ENCODE data around the gene CAMK1D. TPM values are rescaled to one million over a fixed set of nuclear protein-coding genes. Genes with fewer than 3 reads are reported as not detected.
"Not testable (repeated sequence)": the region's sequence is repeated elsewhere in the genome, so short reads cannot be mapped to it uniquely, and the experiment has no call there.

CAMK1D gene
- total RNA-seq, 2 experiments from 2014 or later = 11.9 to 15.4 TPM

DNA sequence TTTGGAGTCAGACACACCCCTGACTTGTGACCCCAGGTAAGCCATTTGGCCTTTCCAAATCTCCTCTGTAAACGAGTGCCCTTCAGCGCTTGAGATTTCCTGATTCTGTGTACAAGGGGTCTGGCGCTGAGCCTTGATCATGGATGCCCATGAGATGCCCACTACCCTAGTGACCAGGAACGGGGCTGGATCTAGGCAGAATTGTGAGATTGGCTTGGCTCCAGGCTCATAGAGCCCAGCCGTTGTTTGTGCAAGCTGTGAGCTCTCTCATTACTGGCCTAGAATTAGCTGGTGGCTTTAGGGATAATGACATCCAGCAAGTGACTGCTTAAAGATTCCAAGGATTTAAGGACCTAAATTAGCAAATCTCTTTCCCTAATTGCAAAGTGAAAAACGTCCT lies 84.9 kb downstream of the CAMK1D start:
- no peaks in the 10 kb centered on the region for H3K27me3 Mint-ChIP-seq
- peaks cover 5% of the 10 kb centered on the region for H3K4me1 Mint-ChIP-seq
- H3K4me3 Mint-ChIP-seq = no peak overlapping the region
- no peak overlapping the region for H3K27ac Mint-ChIP-seq
- no peak for DNase-seq
- peaks cover 8% of the 10 kb centered on the region for H3K36me3 Mint-ChIP-seq
- H3K9me3 Mint-ChIP-seq = peaks cover 8% of the 10 kb centered on the region

DNA sequence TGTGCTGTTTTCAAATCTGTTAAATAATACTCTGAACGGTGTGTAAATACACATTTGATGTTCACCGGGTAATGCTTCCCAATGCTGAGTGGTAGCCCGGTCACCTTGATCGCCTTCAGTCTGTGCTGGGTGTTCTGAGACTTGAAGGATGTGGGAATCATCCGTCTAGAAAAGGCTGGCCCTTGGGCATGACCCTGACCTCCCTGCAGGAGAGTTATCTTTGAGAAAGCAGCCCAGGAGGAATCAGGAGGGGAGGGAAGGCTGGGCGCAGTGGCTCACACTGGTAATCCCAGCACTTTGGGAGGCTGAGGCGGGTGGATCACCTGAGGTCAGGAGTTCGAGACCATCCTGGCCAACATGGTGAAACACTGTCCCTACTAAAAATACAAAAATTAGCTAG lies 85.3 kb downstream of the CAMK1D start:
- not testable (repeated sequence) for H3K4me3 Mint-ChIP-seq, H3K27ac Mint-ChIP-seq
- H3K9me3 Mint-ChIP-seq = peaks cover 12% of the 10 kb centered on the region

DNA sequence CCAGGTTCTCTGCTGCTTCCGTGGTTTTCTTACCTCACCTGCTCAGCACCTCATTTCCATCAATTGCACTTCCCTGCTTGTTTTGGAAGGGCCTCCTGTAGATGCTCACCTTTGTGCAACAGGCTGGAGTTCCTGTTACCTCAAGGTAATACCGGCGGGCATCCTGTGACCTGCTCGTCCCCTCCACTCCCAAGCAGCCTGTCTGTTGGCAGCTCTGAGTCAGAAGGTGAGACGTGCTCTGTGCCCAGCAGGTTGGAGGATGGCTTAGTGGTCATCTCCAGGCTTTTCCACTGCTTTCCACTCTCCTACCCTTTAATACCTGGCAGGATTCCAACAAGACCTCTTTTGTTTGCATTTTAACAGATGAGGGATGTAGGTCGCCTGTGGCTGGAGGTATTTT lies 86.0 kb downstream of the CAMK1D start:
- Mint-ChIP-seq H3K4me3 (no peak overlapping the region), H3K36me3 (peaks cover 15% of the 10 kb centered on the region), H3K9me3 (peaks cover 15% of the 10 kb centered on the region), H3K27me3 (no peaks in the 10 kb centered on the region), H3K4me1 (peaks cover 5% of the 10 kb centered on the region), H3K27ac (no peak overlapping the region)
- no peak for DNase-seq

More for the DNA sequence above, 85.3 kb downstream of the CAMK1D start:
- H3K36me3 Mint-ChIP-seq = peaks cover 12% of the 10 kb centered on the region
- H3K27me3 Mint-ChIP-seq, DNase-seq, H3K4me1 Mint-ChIP-seq: not testable (repeated sequence)

DNA sequence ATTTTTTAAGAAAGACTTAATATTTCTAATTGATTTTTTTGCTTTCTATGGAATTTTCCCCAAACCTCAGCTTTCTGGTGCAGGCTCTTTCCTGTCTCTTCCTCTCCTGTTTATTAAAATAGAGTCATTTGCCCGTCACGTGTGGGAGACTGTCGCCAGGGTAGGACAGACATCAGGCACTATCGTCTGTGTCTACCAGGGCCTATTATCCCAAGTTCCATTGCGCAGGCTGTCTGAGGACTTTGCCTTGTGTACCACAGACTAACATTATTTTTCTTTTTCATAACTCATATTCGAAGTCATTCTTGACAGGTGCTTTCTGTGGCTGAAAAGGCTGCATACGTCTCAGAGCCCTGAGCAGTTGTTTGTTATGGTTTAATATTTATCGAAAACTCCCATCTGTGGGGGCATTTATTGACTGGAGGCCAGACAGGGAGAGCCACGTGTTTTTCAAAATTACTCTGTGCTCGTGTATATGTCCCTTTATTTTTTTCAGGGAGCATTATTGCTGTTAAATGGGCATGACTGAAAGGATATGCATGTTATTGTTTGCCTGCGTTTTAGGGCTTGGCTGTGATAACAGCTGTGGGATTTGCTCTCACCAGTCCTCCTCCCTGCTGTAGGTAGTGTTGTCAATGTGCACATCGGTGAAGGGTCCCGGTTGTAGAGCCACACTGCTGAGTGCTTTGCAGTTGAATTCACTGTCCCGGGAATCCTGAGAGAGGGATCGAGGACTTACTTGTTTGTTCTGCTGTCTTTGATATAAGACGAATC lies 89.8 kb downstream of the CAMK1D start:
- peaks cover 18% of the 10 kb centered on the region for H3K9me3 Mint-ChIP-seq
- DNase-seq = no peak
- H3K4me1 Mint-ChIP-seq = peaks cover 3% of the 10 kb centered on the region
- H3K36me3 Mint-ChIP-seq = peaks cover 23% of the 10 kb centered on the region
- H3K4me3 Mint-ChIP-seq = no peak overlapping the region
- no peaks in the 10 kb centered on the region for H3K27me3 Mint-ChIP-seq
- no peak overlapping the region for H3K27ac Mint-ChIP-seq

DNA sequence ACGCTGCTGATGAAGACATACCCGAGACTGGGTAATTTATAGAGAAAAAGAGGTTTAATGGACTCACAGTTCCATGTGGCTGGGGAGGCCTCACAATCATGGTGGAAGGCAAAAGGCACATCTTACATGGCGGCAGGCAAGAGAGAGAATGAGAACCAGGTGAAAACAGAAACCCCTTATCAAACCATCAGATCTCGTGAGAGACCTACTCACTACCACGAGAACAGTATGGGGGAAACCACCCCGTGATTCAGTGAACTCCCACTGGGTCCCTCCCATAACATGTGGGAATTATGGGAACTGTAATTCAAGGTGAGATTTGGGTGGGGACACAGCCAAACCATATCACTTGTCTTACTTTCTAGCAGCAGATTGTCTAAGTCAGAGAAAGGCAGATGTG lies 90.4 kb downstream of the CAMK1D start:
- H3K4me1 Mint-ChIP-seq, DNase-seq, H3K27ac Mint-ChIP-seq, H3K4me3 Mint-ChIP-seq, H3K27me3 Mint-ChIP-seq: not testable (repeated sequence)
- H3K36me3 Mint-ChIP-seq = peaks cover 23% of the 10 kb centered on the region
- peaks cover 18% of the 10 kb centered on the region for H3K9me3 Mint-ChIP-seq

DNA sequence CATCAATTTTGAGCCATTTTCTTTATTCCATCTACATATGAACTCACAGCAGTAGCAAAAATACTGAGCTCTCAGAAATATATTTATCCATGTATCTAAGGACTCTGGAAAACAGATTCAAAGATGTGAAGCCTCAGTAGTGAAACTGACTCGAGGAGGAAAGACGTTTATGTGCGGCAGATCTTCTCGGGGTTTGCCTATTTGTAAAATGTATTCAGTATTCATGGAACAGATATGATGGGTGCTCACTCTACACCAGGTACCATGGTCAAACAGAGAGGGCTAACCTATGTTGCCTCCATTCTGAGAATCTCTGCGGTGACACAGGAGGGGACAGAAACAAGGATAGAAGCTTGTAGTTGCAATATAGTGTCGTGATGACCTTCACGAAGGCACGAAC lies 93.7 kb downstream of the CAMK1D start:
- Mint-ChIP-seq H3K27me3 (no peaks in the 10 kb centered on the region), H3K9me3 (peaks cover 21% of the 10 kb centered on the region)

DNA sequence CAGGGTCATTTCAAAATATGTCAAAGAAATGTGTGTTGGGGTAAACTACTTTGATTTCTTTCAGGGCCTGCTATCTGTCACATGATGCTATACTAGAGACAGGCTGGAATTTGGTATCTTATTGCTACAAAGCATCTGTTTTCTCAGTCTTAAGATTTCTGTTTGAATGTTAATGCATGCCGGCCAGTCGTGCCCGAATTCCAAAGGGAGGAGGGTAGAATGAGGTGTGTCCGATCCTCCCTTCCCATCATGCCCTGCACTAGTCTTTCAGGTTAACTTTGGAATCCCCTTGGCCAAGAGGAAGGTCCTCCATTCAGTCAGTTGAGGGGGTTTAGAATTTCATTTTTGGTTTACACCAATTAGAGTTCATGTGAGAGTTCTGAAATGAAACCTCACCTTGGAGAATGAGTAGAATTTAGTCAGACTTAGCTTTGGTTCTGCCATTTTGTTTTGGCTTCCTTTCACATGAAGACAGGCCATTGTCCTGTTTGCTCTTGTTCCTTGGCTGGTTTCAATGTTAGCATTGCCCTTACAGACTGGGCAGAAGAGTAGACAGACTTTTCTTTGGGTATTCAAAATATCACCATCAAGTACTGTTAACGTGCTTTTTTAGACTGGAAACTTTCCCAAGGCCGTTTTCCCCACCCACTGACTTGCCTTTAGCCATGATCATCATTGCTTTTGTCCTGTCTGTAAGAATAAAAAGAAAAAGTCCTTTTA lies 95.8 kb downstream of the CAMK1D start:
- no peak for DNase-seq
- Mint-ChIP-seq H3K27ac (no peak overlapping the region), H3K27me3 (no peaks in the 10 kb centered on the region), H3K9me3 (peaks cover 6% of the 10 kb centered on the region), H3K4me3 (no peak overlapping the region), H3K36me3 (peaks cover 22% of the 10 kb centered on the region), H3K4me1 (peaks cover 33% of the 10 kb centered on the region)

More for the DNA sequence above, 93.7 kb downstream of the CAMK1D start:
- H3K27ac Mint-ChIP-seq = no peak overlapping the region
- no peak overlapping the region for H3K4me3 Mint-ChIP-seq
- H3K36me3 Mint-ChIP-seq = peaks cover 31% of the 10 kb centered on the region
- H3K4me1 Mint-ChIP-seq = peaks cover 22% of the 10 kb centered on the region
- DNase-seq = no peak

DNA sequence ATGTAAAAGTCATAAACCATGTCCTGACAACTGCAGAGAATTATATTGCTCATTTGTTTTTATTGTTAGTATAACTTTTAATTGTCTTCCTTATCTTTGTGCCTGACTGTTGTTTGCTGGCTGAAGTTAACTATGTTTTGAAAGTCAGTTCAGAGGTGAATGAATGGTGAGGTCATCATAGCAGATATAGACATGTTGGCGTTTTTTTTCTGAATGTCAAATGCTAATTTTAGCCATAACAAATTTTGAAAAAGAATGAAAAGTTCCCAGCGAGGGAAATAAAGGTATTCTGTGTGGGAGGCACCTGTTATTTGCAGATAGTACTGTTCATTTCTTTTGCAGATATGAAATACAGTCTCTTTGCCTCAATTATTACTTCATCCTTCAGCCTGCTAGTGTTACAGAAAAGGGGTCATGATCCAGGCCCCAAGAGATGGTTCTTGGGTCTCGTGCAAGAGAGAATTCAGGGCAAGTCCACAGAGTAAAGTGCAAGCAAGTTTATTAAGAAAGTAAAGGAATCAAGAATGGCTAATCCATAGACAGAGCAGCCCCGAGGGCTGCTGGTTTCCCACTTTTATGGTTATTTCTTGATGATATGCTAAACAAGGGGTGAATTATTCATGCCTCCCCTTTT lies 96.5 kb downstream of the CAMK1D start:
- DNase-seq = no peak
- Mint-ChIP-seq H3K36me3 (peaks cover 22% of the 10 kb centered on the region), H3K4me3 (no peak overlapping the region), H3K9me3 (peaks cover 6% of the 10 kb centered on the region), H3K4me1 (peaks cover 33% of the 10 kb centered on the region), H3K27me3 (no peaks in the 10 kb centered on the region), H3K27ac (no peak overlapping the region)

DNA sequence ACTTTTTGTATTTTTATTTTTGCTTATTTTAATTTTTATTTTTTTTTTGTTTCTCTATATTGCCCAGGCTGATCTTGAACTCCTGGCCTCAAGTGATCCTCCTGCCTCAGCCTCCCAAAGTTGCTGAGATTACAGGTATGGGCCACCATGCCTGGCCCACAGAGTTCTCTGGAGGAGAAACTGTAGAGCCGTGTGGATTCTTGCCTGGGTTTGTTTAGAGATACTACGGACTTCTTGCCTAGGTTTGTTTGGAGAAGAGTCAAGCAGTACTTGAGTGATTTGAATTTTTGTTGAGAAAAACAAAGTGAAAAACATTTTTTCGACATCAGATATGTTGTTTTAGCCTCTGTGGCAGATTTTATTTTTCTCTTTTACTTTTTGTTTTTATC lies 99.0 kb downstream of the CAMK1D start:
- H3K4me3 Mint-ChIP-seq = peak overlapping the region; percentile 68
- DNase-seq = no peak
- H3K27me3 Mint-ChIP-seq = no peaks in the 10 kb centered on the region
- H3K9me3 Mint-ChIP-seq = peaks cover 3% of the 10 kb centered on the region
- H3K27ac Mint-ChIP-seq = peak overlapping the region; percentile 88
- peaks cover 36% of the 10 kb centered on the region for H3K4me1 Mint-ChIP-seq
- peaks cover 14% of the 10 kb centered on the region for H3K36me3 Mint-ChIP-seq

DNA sequence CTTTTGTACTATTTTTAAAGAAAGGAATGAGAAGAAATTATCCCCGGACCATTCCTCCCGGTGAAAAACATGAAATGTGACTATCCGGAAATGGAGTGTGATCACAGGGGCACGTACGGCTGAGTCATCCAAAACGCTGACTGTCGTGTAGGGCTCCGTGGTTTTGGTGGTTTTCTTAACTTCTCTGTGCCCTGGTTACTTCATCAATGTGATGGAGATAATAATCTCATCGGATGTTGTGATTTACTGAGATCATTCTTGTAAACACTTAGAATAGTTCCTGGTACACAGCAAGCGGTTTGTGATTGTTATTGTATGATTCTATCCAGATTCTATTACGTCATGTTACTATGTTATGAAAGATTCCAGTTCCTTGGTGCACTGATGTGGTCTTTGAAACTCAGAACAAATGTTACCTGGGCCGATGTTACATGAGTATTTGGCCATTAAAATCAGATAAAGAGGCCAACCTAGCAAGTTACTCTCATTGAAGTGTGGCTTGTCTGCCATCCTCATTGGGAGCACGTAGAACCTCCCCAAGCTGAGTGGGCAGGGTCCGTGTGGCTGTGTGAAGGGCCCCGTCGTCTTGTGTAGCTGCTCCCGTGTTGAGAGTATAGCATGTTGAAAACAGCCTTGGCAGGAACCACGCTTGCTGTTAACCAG lies 99.5 kb downstream of the CAMK1D start:
- Mint-ChIP-seq H3K27ac (peak overlapping the region; percentile 88), H3K27me3 (no peaks in the 10 kb centered on the region), H3K36me3 (peaks cover 14% of the 10 kb centered on the region), H3K4me1 (peaks cover 36% of the 10 kb centered on the region), H3K9me3 (peaks cover 2% of the 10 kb centered on the region), H3K4me3 (peak overlapping the region; percentile 68)
- DNase-seq = peak; percentile 69

DNA sequence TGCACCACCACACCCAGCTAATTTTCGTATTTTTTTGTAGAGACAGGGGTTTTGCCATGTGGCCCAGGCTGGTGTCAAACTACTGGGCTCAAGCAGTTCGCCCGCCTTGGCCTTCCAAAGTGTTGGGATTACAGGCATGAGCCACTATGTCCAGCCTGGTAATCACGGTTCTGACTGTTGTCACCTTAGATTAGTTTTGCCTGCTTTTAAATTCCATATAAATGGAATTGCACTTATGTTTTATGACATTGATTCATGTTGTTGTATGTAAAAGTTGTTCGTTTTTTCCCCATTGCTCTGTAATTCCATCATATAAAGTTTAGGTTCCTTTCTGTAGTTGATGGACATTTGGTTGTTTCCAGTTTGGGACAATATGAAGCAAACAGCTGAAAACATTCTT lies 106.0 kb downstream of the CAMK1D start:
- Mint-ChIP-seq H3K4me1 (peaks cover 9% of the 10 kb centered on the region), H3K4me3 (no peak overlapping the region), H3K36me3 (no peaks in the 10 kb centered on the region), H3K9me3 (no peaks in the 10 kb centered on the region), H3K27ac (no peak overlapping the region), H3K27me3 (no peaks in the 10 kb centered on the region)
- no peak for DNase-seq

DNA sequence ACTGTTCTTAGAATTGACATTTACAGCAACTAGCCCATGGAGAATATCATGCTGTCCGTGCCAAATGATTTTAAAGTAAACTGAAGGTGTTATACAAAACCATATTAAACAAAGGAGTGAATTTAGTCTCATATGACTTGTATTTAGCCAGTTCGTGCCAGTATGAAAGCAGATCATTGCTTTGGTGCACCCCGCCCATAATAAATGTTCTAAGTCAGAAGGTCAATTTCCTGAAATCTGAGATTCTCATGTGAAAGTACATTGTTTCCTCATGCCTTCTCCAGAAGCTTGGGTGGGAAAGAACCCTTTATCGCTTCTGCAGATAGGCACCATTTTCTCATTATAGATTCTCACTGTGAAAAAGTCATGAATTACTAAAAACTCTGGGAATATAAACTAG lies 106.4 kb downstream of the CAMK1D start:
- no peak overlapping the region for H3K4me3 Mint-ChIP-seq
- H3K9me3 Mint-ChIP-seq = no peaks in the 10 kb centered on the region
- no peak for DNase-seq
- H3K27ac Mint-ChIP-seq = no peak overlapping the region
- H3K36me3 Mint-ChIP-seq = no peaks in the 10 kb centered on the region
- peaks cover 9% of the 10 kb centered on the region for H3K4me1 Mint-ChIP-seq
- no peaks in the 10 kb centered on the region for H3K27me3 Mint-ChIP-seq

DNA sequence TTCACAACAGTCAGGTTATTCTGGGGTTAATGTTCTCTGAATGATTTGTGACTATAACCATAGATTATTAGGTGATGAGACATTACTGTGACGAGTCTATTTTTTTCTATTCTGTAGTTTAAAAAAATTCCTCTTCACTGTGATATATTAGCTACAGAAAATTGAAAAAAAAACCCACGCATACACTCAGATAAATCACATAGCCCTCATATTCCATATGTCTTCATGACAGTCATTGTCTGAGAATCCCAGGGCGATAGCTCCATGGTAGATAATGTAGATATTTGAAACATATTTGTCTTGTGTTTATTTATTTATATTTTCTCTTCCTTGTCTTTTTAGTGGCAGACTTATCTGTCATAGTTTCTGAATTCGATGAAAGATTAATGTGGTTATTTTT lies 110.0 kb downstream of the CAMK1D start:
- DNase-seq = no peak
- no peak overlapping the region for H3K27ac Mint-ChIP-seq
- peaks cover 3% of the 10 kb centered on the region for H3K36me3 Mint-ChIP-seq
- H3K27me3 Mint-ChIP-seq = no peaks in the 10 kb centered on the region
- H3K9me3 Mint-ChIP-seq = peaks cover 2% of the 10 kb centered on the region
- peaks cover 9% of the 10 kb centered on the region for H3K4me1 Mint-ChIP-seq
- H3K4me3 Mint-ChIP-seq = no peak overlapping the region

DNA sequence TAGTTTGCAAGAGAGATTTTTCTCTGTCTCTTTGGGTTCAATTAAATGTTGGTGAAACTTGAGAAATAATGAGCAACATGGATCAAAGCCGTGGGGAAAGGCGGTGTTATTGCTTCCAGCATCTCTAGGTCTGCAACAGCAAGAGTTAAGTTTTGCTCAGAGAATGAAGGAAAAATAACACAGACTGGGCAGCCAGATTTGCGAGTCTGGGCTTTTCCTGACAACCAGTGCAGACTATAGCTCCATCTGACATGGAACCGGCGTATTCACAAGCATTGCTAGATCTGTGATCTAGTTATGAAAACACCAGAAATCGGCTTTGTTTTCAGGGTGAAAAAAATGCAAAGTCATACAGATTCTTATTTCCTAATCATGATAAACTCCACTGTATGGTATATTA lies 110.4 kb downstream of the CAMK1D start:
- no peak overlapping the region for H3K27ac Mint-ChIP-seq
- H3K4me3 Mint-ChIP-seq = no peak overlapping the region
- H3K27me3 Mint-ChIP-seq = no peaks in the 10 kb centered on the region
- no peak for DNase-seq
- peaks cover 3% of the 10 kb centered on the region for H3K36me3 Mint-ChIP-seq
- H3K4me1 Mint-ChIP-seq = peaks cover 9% of the 10 kb centered on the region
- H3K9me3 Mint-ChIP-seq = peaks cover 2% of the 10 kb centered on the region

DNA sequence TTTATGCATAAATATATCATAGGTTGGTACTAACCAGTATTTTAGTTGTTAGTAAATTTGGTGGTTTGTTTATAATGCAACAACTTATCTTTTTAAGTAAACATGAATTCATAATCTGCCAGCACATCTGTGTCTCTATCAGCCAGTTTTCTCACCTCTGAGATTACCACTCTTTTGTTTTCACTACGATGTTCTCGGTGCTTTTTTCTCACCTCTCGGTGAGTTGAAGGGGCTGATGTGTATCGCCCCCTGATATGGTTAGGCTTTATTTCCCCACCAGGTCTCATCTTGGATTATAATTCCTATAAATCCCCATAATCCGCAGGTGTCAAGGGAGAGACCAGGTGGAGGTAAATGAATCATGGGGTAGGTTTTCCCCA lies 114.1 kb downstream of the CAMK1D start:
- H3K4me1 Mint-ChIP-seq = peaks cover 20% of the 10 kb centered on the region
- no peak for DNase-seq
- peaks cover 2% of the 10 kb centered on the region for H3K9me3 Mint-ChIP-seq

More for the DNA sequence above, 114.1 kb downstream of the CAMK1D start:
- H3K27ac Mint-ChIP-seq = no peak overlapping the region
- H3K36me3 Mint-ChIP-seq = peaks cover 3% of the 10 kb centered on the region
- H3K27me3 Mint-ChIP-seq = no peaks in the 10 kb centered on the region
- no peak overlapping the region for H3K4me3 Mint-ChIP-seq
